ENCODE data around the gene ZC2HC1B.

GRCh38 chr6:143961066-143961465 lies 96.8 kb downstream of the ZC2HC1B start:
- TF ChIP-seq FOXM1 (IDR thresholded peaks at IDR 0.05; ENCODE audit: borderline replicate concordance): no peak
- no peak for TF ChIP-seq ELF4 (IDR thresholded peaks at IDR 0.05)
- no peak for TF ChIP-seq FOXA1 (IDR thresholded peaks at IDR 0.05)
- TF ChIP-seq SP1 (IDR thresholded peaks at IDR 0.05): no peak
- no peak for TF ChIP-seq PKNOX1 (IDR thresholded peaks at IDR 0.05)
- no peak for TF ChIP-seq L3MBTL2 (conservative IDR thresholded peaks at IDR 0.05)
- TF ChIP-seq NFRKB (IDR thresholded peaks at IDR 0.05): no peak
- TF ChIP-seq SUZ12 (IDR thresholded peaks at IDR 0.05): no peak
- no peak for TF ChIP-seq FOXK2 (IDR thresholded peaks at IDR 0.05)
- no peak for TF ChIP-seq TARDBP (IDR thresholded peaks at IDR 0.05)
- TF ChIP-seq ZNF384 (IDR thresholded peaks at IDR 0.05): no peak
- no peak for TF ChIP-seq CTBP1 (IDR thresholded peaks at IDR 0.05; ENCODE audit: borderline replicate concordance)
- no peak for TF ChIP-seq LEF1 (IDR thresholded peaks at IDR 0.05; ENCODE audit: borderline replicate concordance)

Measured in HEK293T (cell line).